HG03097 (cell line): Measurements from ENCODE around the gene DNAH6.
"Not testable (repeated sequence)": the region's sequence is repeated elsewhere in the genome, so short reads cannot be mapped to it uniquely, and the experiment has no call there.

ENCODE experiments used
- ATAC-seq: cut with Tn5 transposase; IDR thresholded peaks from one replicate; pipeline ENCODE4 v1.9.1; 2021; ENCODE audit not compliant: unreplicated experiment, low FRiP score

Gene DNAH6

GRCh38 chr2:84857566-84857965 lies 341.3 kb downstream of the DNAH6 start:
- ATAC-seq = no peak

- no peak for ATAC-seq
Measured at GRCh38 chr2:84858123-84858522, 341.8 kb downstream of the DNAH6 start.

DNA sequence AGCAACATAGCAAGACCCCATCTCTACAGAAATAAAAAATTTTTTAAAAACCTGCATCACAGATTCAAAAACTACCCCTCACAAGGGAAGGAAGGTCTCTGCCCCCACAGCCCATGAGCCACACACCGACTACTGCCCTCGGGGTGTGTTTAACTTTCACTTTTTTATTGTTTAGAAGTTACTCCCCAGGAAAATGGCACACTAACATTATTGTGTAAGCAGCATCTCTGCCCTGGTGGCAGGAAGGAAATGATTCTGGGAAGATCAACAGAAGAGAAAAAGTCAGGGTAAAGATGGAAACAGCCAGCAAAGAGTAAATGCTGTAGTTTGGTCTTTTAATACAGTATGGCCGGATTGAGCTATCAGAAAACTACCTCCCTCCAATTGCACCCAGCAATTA lies 342.6 kb downstream of the DNAH6 start:
- ATAC-seq = no peak

DNA sequence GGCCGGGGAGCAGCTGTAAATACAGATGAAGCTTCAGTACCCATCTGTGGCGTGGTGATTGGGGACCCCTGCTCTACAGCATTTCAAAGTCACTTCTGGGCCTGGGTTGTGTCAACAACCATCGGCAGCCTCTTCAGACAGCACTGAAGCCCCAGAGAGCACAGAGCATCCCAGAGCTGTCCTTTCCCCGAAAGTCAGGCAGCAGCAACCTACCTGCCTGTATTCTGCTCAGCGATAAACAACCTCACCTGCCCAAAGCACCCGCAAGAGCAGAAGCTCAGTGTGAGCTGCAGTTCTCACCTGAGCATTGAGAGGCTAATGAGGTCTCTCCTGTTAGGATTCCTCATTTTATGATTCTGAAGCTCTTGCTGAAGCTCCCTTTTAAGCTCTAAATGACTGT lies 345.2 kb downstream of the DNAH6 start:
- no peak for ATAC-seq

DNA sequence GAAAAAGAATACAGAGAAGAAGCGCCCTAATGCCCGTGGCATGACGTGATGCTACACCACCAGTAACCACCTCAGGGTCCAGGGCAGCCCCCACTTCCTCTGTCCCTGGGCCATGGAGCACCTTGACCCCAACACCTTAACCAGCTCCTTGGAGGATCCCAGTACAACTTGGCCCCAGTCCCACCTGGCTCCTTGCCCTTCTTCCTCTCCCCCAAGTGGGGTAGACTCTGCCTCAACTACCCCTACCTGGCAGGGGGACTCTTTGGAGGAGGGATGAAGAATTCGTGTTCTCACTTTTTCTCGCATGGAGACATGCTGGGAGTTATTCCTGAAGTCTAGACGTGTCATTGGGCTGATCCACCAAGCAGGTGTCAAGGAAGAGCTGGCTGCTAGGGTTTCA lies 345.7 kb downstream of the DNAH6 start:
- no peak for ATAC-seq

GRCh38 chr2:84865181-84865783 lies 349.0 kb downstream of the DNAH6 start:
- no peak for ATAC-seq

DNA sequence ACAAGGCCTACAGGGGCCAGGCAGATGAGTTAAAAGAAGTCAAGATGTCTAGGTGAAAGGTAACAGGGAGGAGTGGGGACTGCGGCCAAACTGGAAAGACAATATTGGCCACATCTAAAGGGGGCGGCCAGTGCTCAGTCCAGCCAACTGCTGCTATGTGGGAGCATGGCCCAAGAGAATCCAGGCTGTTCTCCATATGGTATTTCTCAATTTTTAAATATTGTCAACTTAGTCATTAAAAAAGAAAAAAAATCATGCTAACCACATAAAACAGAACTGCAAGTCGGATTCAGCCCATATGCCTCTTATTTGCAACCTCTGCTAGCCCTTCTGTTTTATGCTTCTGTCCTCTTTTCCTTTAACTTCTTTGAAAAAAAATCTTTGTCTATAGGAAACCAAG lies 349.8 kb downstream of the DNAH6 start:
- no peak for ATAC-seq

- ATAC-seq = not testable (repeated sequence)
Measured at GRCh38 chr2:84868327-84868726, 352.0 kb downstream of the DNAH6 start.
